H9 (cell line): Measurements from ENCODE around the gene TSEN34. TPM values are rescaled to one million over a fixed set of nuclear protein-coding genes. Genes with fewer than 3 reads are reported as not detected.
"Not testable (repeated sequence)": the region's sequence is repeated elsewhere in the genome, so short reads cannot be mapped to it uniquely, and the experiment has no call there.

Experiments
- DNase-seq: peaks from one replicate; pipeline ENCODE4 v3.0.0-alpha.2; 2017
- H2AFZ ChIP-seq: one replicate; pipeline ENCODE4 v1.6.1; 2013; ENCODE audit warnings: mild to moderate bottlenecking, low read length, control low read depth, moderate library complexity
- H2AK5ac ChIP-seq: 2 replicates; pipeline ENCODE4 v1.6.1; 2013; ENCODE audit warnings: low read length, control low read depth, mixed read lengths; ENCODE audit not compliant: insufficient read length
- H2BK120ac ChIP-seq: one replicate; pipeline ENCODE4 v1.6.1; 2013; ENCODE audit warnings: low read depth, mild to moderate bottlenecking, low read length, control low read depth, inconsistent platforms; ENCODE audit not compliant: poor library complexity, severe bottlenecking
- H2BK12ac ChIP-seq: 2 replicates; pipeline ENCODE4 v1.6.1; 2013; ENCODE audit warnings: low read length, control low read depth, mixed read lengths, low read depth; ENCODE audit not compliant: insufficient read length
- H2BK15ac ChIP-seq: 2 replicates; pipeline ENCODE4 v1.6.1; 2013; ENCODE audit warnings: low read depth, low read length, control low read depth
- H2BK20ac ChIP-seq: one replicate; pipeline ENCODE4 v1.6.1; 2013; ENCODE audit warnings: low read depth, mild to moderate bottlenecking, low read length, control low read depth, inconsistent platforms; ENCODE audit not compliant: poor library complexity, severe bottlenecking
- H2BK5ac ChIP-seq: 2 replicates; pipeline ENCODE4 v1.6.1; 2013; ENCODE audit warnings: low read length, control low read depth, mixed read lengths; ENCODE audit not compliant: insufficient read length
- H3K14ac ChIP-seq: 2 replicates; pipeline ENCODE4 v1.6.1; 2013; ENCODE audit warnings: low read length, control low read depth; ENCODE audit not compliant: insufficient read depth
- H3K18ac ChIP-seq: 2 replicates; pipeline ENCODE4 v1.6.1; 2013; ENCODE audit warnings: low read depth, mild to moderate bottlenecking, mixed read lengths, low read length, control low read depth; ENCODE audit not compliant: insufficient read length
- H3K23ac ChIP-seq: 2 replicates; pipeline ENCODE4 v1.6.1; 2013; ENCODE audit warnings: low read length, control low read depth, mixed read lengths, low read depth; ENCODE audit not compliant: insufficient read length
- H3K23me2 ChIP-seq: 2 replicates; pipeline ENCODE4 v1.6.1; 2013; ENCODE audit warnings: low read depth, mild to moderate bottlenecking, mixed read lengths, low read length, control low read depth; ENCODE audit not compliant: insufficient read length, poor library complexity, severe bottlenecking
- H3K27ac ChIP-seq: 2 replicates; pipeline ENCODE4 v1.5.1; 2013; ENCODE audit warnings: low read length, control low read depth, mixed read lengths, low read depth; ENCODE audit not compliant: insufficient read length
- H3K27me3 ChIP-seq: 2 replicates; pipeline ENCODE4 v1.6.1; 2013; ENCODE audit warnings: low read length, control low read depth, inconsistent platforms; ENCODE audit not compliant: insufficient read depth
- H3K4ac ChIP-seq: 2 replicates; pipeline ENCODE4 v1.6.1; 2013; ENCODE audit warnings: low read depth, mild to moderate bottlenecking, control low read depth, inconsistent platforms, low read length, moderate library complexity
- H3K4me1 ChIP-seq: 2 replicates; pipeline ENCODE4 v1.6.1; 2013; ENCODE audit warnings: low read length, control low read depth, inconsistent platforms; ENCODE audit not compliant: insufficient read depth
- H3K4me2 ChIP-seq: 2 replicates; pipeline ENCODE4 v1.6.1; 2013; ENCODE audit warnings: low read length, control low read depth, mixed read lengths; ENCODE audit not compliant: insufficient read length, insufficient read depth
- H3K56ac ChIP-seq: 2 replicates; pipeline ENCODE4 v1.6.1; 2013; ENCODE audit warnings: low read depth, mild to moderate bottlenecking, mixed read lengths, low read length, control low read depth; ENCODE audit not compliant: insufficient read length
- H3K79me1 ChIP-seq: 2 replicates; pipeline ENCODE4 v1.6.1; 2013; ENCODE audit warnings: low read depth, mild to moderate bottlenecking, moderate library complexity, low read length, control low read depth, inconsistent platforms; ENCODE audit not compliant: insufficient read depth, poor library complexity, severe bottlenecking
- H3K79me2 ChIP-seq: 2 replicates; pipeline ENCODE4 v1.6.1; 2013; ENCODE audit warnings: low read length, control low read depth, inconsistent platforms; ENCODE audit not compliant: insufficient read depth
- H3K9ac ChIP-seq: 2 replicates; pipeline ENCODE4 v1.6.1; 2013; ENCODE audit warnings: low read length, control low read depth, mixed read lengths; ENCODE audit not compliant: insufficient read length; ENCODE audit errors: extremely low read depth
- H3K9me3 ChIP-seq: one replicate; pipeline ENCODE4 v1.6.1; 2013; ENCODE audit warnings: low read depth, low read length, inconsistent platforms; ENCODE audit not compliant: control insufficient read depth
- H3T11ph ChIP-seq: one replicate; pipeline ENCODE4 v1.6.1; 2013; ENCODE audit warnings: mild to moderate bottlenecking, low read length, control low read depth, inconsistent platforms
- H4K20me1 ChIP-seq: one replicate; pipeline ENCODE4 v1.6.1; 2013; ENCODE audit not compliant: control insufficient read depth, insufficient read length, insufficient read depth
- H4K5ac ChIP-seq: 2 replicates; pipeline ENCODE4 v1.6.1; 2013; ENCODE audit warnings: low read depth, mild to moderate bottlenecking, mixed read lengths, low read length, control low read depth; ENCODE audit not compliant: insufficient read length
- H4K8ac ChIP-seq: replicated peaks from 2 replicates; pipeline ENCODE4 v1.6.1; 2013; ENCODE audit warnings: low read length, control low read depth, mixed read lengths, low read depth; ENCODE audit not compliant: insufficient read length
- H4K91ac ChIP-seq: 2 replicates; pipeline ENCODE4 v1.6.1; 2013; ENCODE audit warnings: low read depth, mild to moderate bottlenecking, moderate library complexity, mixed read lengths, low read length, control low read depth; ENCODE audit not compliant: insufficient read length
- H3K27ac Mint-ChIP-seq, 3 experiments: 2 replicates in 2 of 3; 3 replicates in 1 of 3; pipeline ENCODE4 v1.8.0; 2020 to 2021; ENCODE audit warnings: mixed read lengths in 3 of 3, mild to moderate bottlenecking in 1 of 3, moderate library complexity in 1 of 3
- H3K27me3 Mint-ChIP-seq: 2 replicates; pipeline ENCODE4 v1.8.0; 2021; ENCODE audit warnings: low read depth, mild to moderate bottlenecking, moderate library complexity, mixed read lengths
- H3K36me3 Mint-ChIP-seq, 3 experiments: 2 replicates in 2 of 3; 3 replicates in 1 of 3; pipeline ENCODE4 v1.8.0; 2020 to 2021; ENCODE audit warnings: low read depth in 3 of 3, mixed read lengths in 3 of 3; ENCODE audit not compliant: insufficient read depth in 1 of 3
- H3K4me1 Mint-ChIP-seq, 2 experiments: 2 replicates each; pipeline ENCODE4 v1.8.0; 2020; ENCODE audit warnings: mixed read lengths in 2 of 2
- H3K4me3 Mint-ChIP-seq, 2 experiments: 2 replicates in 1 of 2; 3 replicates in 1 of 2; pipeline ENCODE4 v1.8.0; 2020 to 2021; ENCODE audit warnings: mild to moderate bottlenecking in 2 of 2, mixed read lengths in 2 of 2, moderate library complexity in 1 of 2
- H3K9me3 Mint-ChIP-seq, 2 experiments: 2 replicates in 1 of 2; 3 replicates in 1 of 2; pipeline ENCODE4 v1.8.0; 2020; ENCODE audit warnings: mild to moderate bottlenecking in 2 of 2, mixed read lengths in 2 of 2, moderate library complexity in 1 of 2
- WGBS: extraction: QIAGEN DNeasy Blood & Tissue Kit; methylation state at CpG from one replicate; pipeline ENCODE4 v1.1.7; 2013; ENCODE audit warnings: missing lambda C conversion rate, low lambda C conversion rate, mixed read lengths; ENCODE audit not compliant: insufficient read length; ENCODE audit errors: extremely low coverage; 5-methylcytosine and 5-hydroxymethylcytosine counted together
- total RNA-seq: library from RNA; stranded (reverse); gene quantifications from 2 replicates; pipeline ENCODE4 v1.2.1, GENCODE V29; 2021

TSEN34 gene
- total RNA-seq, 1 experiment from 2014 or later = 28.3 TPM

- not testable (repeated sequence) for H3K27ac Mint-ChIP-seq, H3K9me3 Mint-ChIP-seq, H3K4me1 ChIP-seq, H3K9ac ChIP-seq, H2BK15ac ChIP-seq, H2AFZ ChIP-seq, H3K23me2 ChIP-seq, H3K79me2 ChIP-seq, DNase-seq, H4K91ac ChIP-seq, H3K56ac ChIP-seq, H3T11ph ChIP-seq, H2BK120ac ChIP-seq, H3K4me2 ChIP-seq, H2BK20ac ChIP-seq, H3K27me3 ChIP-seq, H3K14ac ChIP-seq, H3K9me3 ChIP-seq, H3K27ac ChIP-seq, H4K8ac ChIP-seq, H3K27me3 Mint-ChIP-seq, H3K4ac ChIP-seq, H3K18ac ChIP-seq, H3K23ac ChIP-seq, H4K20me1 ChIP-seq, H3K4me3 Mint-ChIP-seq, H3K79me1 ChIP-seq, H2BK5ac ChIP-seq, H2BK12ac ChIP-seq, H4K5ac ChIP-seq, H2AK5ac ChIP-seq
- Mint-ChIP-seq H3K36me3 (peaks cover 23 to 36% (median 25%) of the 10 kb centered on the region in 3 experiments), H3K4me1 (peaks cover 13% of the 10 kb centered on the region in 2 experiments)
- WGBS = no CpG with 5 or more reads among the region's 19 CpGs
Observed at GRCh38 chr19:54214734-54215133, 23.6 kb downstream of the TSEN34 start.
